Renal pelvis (tissue), 4 donors: Measurements from ENCODE around the gene TLCD1. TPM values are rescaled to one million over a fixed set of nuclear protein-coding genes. Genes with fewer than 3 reads are reported as not detected.
"Not testable (repeated sequence)": the region's sequence is repeated elsewhere in the genome, so short reads cannot be mapped to it uniquely, and the experiment has no call there.

Experiments used
- DNase-seq: peaks from one replicate; pipeline ENCODE4 v3.0.0-alpha.2; 2013
- polyA plus RNA-seq, 3 donors: library from polyadenylated mRNA; unstranded; fragments of 120-200 nt; gene quantifications; one replicate each; pipeline ENCODE4 v1.2.1, GENCODE V29; 2013; ENCODE audit not compliant: insufficient read length in 3 of 3

The TLCD1 gene
- polyA plus RNA-seq, 3 donors = 16.6 to 19.8 (median 18.5) TPM

- no peak for DNase-seq
Observed at GRCh38 chr17:28748852-28749515, 23.0 kb upstream of the TLCD1 start.

DNA sequence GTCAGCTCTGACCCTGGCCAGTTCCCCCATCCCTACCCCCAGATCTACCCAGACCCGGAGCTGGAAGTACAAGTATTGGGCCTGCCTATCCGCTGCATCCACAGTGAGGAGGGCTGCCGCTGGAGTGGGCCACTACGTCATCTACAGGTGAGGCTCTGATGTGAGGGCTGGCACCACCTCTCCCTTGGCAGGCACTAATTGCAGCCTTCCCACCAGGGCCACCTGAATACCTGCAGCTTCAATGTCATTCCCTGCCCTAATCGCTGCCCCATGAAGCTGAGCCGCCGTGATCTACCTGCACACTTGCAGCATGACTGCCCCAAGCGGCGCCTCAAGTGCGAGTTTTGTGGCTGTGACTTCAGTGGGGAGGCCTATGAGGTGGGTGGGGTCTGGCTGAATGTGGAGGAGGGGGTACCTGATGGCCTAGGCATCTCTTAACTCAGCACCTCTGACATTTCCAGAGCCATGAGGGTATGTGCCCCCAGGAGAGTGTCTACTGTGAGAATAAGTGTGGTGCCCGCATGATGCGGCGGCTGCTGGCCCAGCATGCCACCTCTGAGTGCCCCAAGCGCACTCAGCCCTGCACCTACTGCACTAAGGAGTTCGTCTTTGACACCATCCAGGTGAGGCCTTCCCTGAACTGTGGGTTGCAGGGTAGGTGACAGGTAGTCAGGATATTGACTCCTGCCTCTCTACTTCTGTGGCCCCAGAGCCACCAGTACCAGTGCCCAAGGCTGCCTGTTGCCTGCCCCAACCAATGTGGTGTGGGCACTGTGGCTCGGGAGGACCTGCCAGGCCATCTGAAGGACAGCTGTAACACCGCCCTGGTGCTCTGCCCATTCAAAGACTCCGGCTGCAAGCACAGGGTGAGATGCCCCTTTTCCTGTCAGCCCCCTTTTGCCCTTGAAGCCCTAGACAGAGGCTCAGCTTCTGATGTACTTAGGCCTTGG, 22.0 kb upstream of the TLCD1 start:
- no peak for DNase-seq

DNA sequence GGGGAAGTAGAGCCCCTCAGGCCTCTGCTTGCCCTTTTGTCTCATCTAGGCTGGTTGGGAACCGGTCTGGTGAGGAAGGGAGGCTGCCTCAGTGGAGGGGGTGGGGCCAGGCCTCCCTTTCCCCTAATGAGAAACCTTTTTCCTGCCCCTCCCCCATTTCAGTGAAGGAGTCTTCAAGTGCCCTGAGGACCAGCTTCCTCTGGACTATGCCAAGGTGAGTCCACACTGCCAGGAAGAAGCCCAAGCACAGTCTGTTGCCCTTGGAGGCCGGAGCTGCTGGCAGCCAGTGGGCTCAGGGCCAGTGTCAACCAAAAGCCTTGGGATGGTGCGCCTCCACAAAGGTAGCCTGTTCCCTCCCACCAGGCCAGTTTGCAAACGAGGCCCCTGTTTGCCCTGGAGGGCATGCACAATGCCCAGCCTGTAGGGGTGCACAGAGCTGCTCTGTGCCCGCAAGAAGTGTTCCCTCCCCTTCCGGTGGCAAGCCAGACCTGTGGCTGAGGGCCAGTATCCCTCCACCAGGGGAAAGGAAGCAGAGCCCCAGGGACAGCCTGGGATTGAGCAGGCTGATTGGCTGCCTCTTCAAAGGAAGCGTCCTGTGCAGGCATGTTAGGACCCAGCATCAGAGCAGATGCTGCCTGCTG, 21.1 kb upstream of the TLCD1 start:
- DNase-seq = no peak

GRCh38 chr17:28746611-28747050, 20.6 kb upstream of the TLCD1 start:
- DNase-seq = peak; percentile 26

DNA sequence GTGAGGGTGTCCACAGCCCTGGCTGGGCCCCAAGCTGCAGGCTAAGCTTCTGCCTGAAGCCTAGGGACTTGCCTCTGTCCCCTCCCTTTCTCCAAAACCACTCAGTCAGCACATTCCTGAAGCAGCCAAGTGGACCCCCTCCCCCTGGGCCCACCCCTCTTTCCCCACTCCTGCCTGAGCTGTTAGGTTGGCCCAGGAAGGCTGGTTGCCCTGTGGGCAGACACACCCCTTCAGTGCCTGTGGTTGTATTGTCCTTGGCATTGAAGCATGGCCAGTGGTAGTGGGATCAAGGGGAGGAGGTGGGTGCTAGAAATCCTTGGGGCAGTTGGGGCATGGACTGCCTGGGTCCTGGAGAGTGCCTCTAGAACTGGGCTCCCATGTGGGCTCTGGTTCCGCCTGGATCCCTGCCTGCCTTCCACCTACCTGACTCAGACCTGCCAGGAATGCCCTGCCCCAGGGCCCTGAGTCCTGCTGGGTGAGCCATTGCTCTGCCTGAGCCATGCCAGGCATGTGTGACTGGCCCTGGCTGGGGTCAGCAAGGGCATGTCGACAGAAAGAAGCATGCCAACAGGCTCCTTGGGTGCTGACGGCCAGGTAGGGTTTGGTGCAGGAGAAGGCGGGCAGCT, 19.9 kb upstream of the TLCD1 start:
- peak; percentile 84 for DNase-seq

GRCh38 chr17:28744972-28745785, 19.1 kb upstream of the TLCD1 start:
- peak; percentile 82 for DNase-seq

- DNase-seq = peak; percentile 54
Observed at GRCh38 chr17:28744104-28744971, 18.3 kb upstream of the TLCD1 start.

GRCh38 chr17:28743243-28744103, 17.4 kb upstream of the TLCD1 start, which contains the start of gene TRAF4:
TRAF4 (plus strand) TSS chr17:28744011; CDS start chr17:28744113, 102 bp downstream.
- peak; percentile 87 for DNase-seq

DNA sequence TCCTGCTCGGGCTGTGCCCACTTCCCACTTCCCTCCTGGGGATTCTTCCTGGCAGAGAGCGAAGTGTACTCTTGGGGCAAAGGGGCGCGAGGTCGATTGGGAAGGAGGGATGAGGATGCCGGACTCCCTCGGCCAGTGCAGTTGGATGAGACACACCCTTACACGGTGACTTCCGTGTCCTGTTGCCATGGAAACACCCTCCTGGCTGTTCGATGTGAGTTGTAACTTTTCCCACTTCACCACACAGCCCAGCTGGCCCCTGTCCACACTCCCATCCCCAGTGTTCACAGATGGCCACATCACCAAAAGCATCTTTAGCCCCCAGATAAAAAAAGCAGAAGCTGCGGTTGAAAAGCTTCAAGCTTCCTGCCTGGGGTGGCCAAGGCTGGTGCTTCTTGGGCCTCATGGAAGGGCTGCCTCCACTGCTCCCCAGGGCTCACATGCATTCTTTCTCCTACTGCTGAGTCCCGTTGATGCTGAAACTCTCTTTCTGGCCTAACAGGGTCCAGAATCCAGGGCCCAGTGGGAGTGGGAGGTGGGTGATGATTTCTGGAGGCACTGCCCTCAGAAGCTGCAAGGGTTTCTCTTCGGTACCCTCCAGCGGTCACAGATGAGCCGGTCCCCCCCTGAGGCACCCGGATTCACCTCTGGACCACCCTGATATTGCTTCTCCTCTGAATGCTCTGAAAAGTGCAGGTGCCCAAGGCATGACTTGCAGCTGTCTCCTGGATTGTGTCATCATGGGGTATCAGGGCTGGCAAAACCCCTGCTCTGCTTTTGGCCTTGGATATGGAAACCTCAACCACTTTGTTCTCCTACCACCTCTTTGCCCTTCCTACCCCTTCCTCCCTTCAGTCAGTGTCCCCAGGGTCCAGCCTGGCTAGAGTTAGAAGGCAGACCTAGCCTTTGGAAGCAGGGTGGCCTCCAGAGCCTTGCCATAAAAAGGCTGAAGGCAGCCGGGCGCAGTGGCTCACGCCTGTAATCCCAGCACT, 15.6 kb upstream of the TLCD1 start:
- no peak for DNase-seq

DNA sequence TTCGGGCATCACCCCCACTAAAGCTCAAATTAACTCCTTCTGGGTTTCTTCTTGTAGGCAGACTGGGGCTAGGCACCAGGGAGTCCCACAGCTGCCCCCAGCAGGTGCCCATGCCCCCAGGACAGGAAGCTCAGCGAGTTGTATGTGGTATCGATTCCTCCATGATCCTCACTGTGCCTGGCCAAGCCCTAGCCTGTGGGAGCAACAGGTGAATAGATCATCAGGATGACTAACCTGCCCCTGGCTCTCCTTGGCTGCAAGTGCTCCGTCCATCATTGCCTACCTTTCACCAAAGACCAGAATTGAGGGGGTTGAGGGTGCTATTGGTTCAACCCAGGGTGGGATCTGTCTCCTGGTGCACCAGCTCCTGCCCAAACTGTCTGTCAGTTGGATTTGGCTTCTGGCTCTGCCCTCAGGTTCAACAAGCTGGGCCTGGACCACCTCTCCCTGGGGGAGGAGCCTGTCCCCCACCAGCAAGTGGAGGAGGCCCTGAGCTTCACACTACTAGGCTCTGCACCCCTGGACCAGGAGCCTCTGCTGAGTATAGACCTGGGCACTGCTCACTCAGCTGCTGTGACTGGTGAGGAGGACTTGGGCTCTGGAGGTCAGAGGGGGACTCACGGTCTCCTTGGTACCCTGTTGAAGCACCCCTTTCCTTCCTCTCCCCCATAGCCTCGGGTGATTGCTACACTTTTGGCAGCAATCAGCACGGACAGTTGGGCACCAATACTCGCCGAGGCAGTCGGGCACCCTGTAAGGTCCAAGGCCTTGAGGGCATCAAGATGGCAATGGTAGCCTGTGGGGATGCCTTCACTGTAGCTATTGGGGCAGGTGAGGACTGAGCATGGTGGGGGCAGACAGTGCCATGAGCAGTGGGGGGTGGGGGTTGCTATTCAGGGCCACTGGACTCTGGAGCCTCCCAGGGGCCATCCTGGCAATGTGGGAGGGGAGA, 14.6 kb upstream of the TLCD1 start:
- no peak for DNase-seq

DNA sequence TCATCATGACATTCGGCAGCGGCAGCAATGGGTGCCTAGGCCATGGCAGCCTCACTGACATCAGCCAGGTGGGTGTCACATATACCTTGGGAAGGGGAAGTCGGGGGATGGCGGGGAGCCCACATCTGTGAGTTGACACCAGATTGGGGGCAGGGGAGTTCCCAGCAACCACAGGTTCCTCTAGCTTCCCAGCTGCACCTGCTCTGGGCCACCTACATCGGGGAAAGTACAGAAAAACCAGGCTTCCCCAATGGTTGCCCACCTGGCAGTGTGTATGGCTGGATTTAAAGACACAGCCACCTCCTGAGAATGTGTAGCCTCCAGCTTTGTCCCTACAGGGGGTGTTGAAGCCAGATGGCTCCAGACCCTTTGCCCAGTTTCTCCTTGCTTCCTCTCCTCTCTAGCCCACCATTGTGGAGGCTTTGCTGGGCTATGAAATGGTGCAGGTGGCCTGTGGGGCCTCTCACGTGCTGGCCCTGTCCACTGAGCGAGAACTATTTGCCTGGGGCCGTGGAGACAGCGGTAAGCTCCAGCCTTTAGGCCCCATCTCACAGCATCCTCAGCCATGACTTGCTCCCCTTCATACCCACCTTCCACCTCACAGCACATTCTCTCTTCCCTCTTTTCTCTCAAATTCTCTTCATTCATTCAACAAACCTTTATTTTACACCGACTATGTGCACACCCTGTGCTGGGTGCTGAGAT, 12.8 kb upstream of the TLCD1 start:
- DNase-seq = no peak

- DNase-seq = peak; percentile 29
Observed at GRCh38 chr17:28737770-28738679, 12.0 kb upstream of the TLCD1 start.

DNA sequence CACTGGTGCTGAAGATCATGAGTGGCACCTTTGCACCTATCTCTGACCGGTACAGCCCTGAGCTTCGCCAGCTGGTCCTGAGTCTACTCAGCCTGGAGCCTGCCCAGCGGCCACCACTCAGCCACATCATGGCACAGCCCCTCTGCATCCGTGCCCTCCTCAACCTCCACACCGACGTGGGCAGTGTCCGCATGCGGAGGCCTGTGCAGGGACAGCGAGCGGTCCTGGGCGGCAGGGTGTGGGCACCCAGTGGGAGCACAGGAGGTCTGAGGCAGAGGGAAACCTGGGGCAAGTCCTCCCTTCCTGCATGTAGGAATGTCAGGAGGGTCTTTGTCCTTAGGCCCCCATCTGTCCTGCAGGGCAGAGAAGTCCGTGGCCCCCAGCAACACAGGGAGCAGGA, 11.3 kb upstream of the TLCD1 start:
- no peak for DNase-seq

GRCh38 chr17:28735913-28736769, 10.1 kb upstream of the TLCD1 start:
- DNase-seq = not testable (repeated sequence)
